Measurements from ENCODE around the gene ZNF784. TPM values are rescaled to one million over a fixed set of nuclear protein-coding genes. Genes with fewer than 3 reads are reported as not detected.

Gene ZNF784
- total and polyA plus RNA-seq, 2 of the 13 experiments (the other 11 are each of a cell fraction or from before 2014, with no cell fraction given), result 4.1 to 4.2 TPM

DNA sequence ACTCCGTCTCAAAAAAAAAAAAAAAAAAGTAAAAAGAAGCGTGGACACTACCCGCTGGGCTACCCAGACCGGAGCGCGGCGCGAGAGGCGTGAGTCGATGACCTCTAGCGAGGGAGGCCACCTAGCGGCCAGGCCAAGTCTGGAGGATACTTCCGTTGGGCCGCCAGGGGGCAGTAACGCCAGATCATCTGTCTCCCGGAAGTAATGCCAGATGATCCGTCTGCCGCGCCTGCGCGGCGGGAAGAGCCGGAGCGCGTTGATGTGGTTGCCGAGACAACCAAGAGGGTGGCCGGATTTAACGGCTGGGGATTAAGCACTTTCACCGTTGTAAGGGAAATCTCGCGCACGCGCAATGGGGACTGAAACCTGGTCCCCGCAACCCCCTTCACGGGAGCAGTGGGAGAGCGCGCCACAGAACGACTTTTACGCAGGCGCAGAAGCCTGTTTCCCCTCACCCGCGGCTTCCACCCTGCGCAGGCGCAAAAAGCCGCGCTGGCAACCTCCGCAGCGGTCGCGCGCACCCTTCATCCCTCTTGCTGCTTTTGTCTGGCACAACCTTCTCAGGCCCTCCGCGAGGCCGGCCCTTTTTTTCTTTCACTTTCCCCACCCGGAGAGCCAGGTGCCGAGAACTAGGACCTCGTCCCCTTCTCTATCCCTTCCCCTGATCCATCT, 29.4 kb upstream of the ZNF784 start (continued):
- TF ChIP-seq, protein P1, sequence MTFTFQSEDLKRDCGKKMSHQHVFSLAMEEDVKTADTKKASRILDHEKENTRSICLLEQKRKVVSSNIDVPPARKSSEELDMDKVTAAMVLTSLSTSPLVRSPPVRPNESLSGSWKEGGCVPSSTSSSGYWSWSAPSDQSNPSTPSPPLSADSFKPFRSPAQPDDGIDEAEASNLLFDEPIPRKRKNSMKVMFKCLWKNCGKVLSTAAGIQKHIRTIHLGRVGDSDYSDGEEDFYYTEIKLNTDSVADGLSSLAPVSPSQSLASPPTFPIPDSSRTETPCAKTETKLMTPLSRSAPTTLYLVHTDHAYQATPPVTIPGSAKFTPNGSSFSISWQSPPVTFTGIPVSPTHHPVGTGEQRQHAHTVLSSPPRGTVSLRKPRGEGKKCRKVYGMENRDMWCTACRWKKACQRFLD (CRISPR knock-in tag; IDR thresholded peaks at IDR 0.05; ENCODE audit: borderline replicate concordance), result no peak
- TF ChIP-seq KLF12 (CRISPR knock-in tag; IDR thresholded peaks at IDR 0.05; ENCODE audit: borderline replicate concordance) (peak; percentile 68; the same call in 1 of the 2 replicates), GRHL1 (CRISPR knock-in tag; conservative IDR thresholded peaks at IDR 0.05) (no peak), ZNF484 (CRISPR knock-in tag; IDR thresholded peaks at IDR 0.05; ENCODE audit: borderline replicate concordance, low read depth) (no peak), ZNF44 (CRISPR knock-in tag; IDR thresholded peaks at IDR 0.05) (no peak), SNAI1 (CRISPR knock-in tag; IDR thresholded peaks at IDR 0.05; ENCODE audit: borderline replicate concordance) (no peak), NONO (IDR thresholded peaks at IDR 0.05) (no peak), NONO (CRISPR knock-in tag; conservative IDR thresholded peaks at IDR 0.05) (peak; percentile 52), TEAD2 (CRISPR knock-in tag; IDR thresholded peaks at IDR 0.05) (no peak), ARNTL (CRISPR knock-in tag; IDR thresholded peaks at IDR 0.05) (no peak; the same call in 1 of the 2 replicates), ZFP90 (CRISPR knock-in tag; IDR thresholded peaks at IDR 0.05; ENCODE audit: borderline replicate concordance) (no peak), ZFYVE20 (CRISPR knock-in tag; IDR thresholded peaks at IDR 0.05; ENCODE audit: borderline replicate concordance, low read depth) (no peak), ELF3 (CRISPR knock-in tag; IDR thresholded peaks at IDR 0.05) (peak; percentile 69; the same call in 1 of the 2 replicates), E2F1 (CRISPR knock-in tag; IDR thresholded peaks at IDR 0.05) (peak; percentile 27; the same call in 1 of the 2 replicates), NFATC3 (CRISPR knock-in tag; IDR thresholded peaks at IDR 0.05) (no peak), RFXAP (CRISPR knock-in tag; IDR thresholded peaks at IDR 0.05; ENCODE audit: borderline replicate concordance) (peak; percentile 26; the same call in 1 of the 2 replicates), ZNF331 (CRISPR knock-in tag; IDR thresholded peaks at IDR 0.05) (peak; percentile 86)
- TF ChIP-seq, protein P2, sequence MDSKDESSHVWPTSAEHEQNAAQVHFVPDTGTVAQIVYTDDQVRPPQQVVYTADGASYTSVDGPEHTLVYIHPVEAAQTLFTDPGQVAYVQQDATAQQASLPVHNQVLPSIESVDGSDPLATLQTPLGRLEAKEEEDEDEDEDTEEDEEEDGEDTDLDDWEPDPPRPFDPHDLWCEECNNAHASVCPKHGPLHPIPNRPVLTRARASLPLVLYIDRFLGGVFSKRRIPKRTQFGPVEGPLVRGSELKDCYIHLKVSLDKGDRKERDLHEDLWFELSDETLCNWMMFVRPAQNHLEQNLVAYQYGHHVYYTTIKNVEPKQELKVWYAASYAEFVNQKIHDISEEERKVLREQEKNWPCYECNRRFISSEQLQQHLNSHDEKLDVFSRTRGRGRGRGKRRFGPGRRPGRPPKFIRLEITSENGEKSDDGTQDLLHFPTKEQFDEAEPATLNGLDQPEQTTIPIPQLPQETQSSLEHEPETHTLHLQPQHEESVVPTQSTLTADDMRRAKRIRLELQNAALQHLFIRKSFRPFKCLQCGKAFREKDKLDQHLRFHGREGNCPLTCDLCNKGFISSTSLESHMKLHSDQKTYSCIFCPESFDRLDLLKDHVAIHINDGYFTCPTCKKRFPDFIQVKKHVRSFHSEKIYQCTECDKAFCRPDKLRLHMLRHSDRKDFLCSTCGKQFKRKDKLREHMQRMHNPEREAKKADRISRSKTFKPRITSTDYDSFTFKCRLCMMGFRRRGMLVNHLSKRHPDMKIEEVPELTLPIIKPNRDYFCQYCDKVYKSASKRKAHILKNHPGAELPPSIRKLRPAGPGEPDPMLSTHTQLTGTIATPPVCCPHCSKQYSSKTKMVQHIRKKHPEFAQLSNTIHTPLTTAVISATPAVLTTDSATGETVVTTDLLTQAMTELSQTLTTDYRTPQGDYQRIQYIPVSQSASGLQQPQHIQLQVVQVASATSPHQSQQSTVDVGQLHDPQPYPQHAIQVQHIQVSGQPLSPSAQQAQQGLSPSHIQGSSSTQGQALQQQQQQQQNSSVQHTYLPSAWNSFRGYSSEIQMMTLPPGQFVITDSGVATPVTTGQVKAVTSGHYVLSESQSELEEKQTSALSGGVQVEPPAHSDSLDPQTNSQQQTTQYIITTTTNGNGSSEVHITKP (CRISPR knock-in tag; IDR thresholded peaks at IDR 0.05; ENCODE audit: low read depth), result peak; percentile 65; the same call in 1 of the 2 replicates
- TF ChIP-seq, protein P3, sequence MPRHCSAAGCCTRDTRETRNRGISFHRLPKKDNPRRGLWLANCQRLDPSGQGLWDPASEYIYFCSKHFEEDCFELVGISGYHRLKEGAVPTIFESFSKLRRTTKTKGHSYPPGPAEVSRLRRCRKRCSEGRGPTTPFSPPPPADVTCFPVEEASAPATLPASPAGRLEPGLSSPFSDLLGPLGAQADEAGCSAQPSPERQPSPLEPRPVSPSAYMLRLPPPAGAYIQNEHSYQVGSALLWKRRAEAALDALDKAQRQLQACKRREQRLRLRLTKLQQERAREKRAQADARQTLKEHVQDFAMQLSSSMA (CRISPR knock-in tag; IDR thresholded peaks at IDR 0.05), result no peak

Measured in HepG2 (cell line).